Panc1 (cell line): ENCODE measurements around the gene ATXN3L. TPM values are rescaled to one million over a fixed set of nuclear protein-coding genes. Genes with fewer than 3 reads are reported as not detected.

Experiments used
- ATAC-seq: fragments of 200-7000 bp; cut with Tn5 transposase; 2 replicates; pipeline ENCODE4 v1.9.1; 2020; ENCODE audit warnings: mild to moderate bottlenecking, moderate library complexity
- BruUV-seq: library from RNA; stranded (reverse); fragments of 400-500 nt; replicated peaks from 2 replicates; lab custom pipeline; 2021; lab: Mats Ljungman, UMichigan
- CTCF ChIA-PET: fragments of 300-600 bp; sonication (Branson Sonifier 250); formaldehyde crosslinking; loops from one replicate; lab custom pipeline; 2022; ENCODE audit warnings: antibody characterized with exemption; lab: Charles Lee
- POLR2A ChIA-PET: fragments of 300-600 bp; sonication (Branson Sonifier 250); formaldehyde crosslinking; loops from one replicate; lab custom pipeline; 2022; ENCODE audit warnings: antibody characterized with exemption; lab: Charles Lee
- DNase-seq: peaks from one replicate; pipeline ENCODE4 v3.0.0-alpha.2; 2010; ENCODE audit warnings: low read depth, low spot score
- H3K27ac ChIP-seq: 2 replicates; pipeline ENCODE4 v1.5.1; 2011; ENCODE audit warnings: mild to moderate bottlenecking, low read length, inconsistent platforms
- H3K27me3 ChIP-seq: fragments of 200-500 bp; sonication (Bioruptor generic); 2 replicates; pipeline ENCODE4 v1.6.0; 2014; ENCODE audit warnings: low read length, inconsistent platforms; ENCODE audit not compliant: control insufficient read depth, insufficient read depth
- H3K36me3 ChIP-seq: fragments of 200-500 bp; sonication (Bioruptor generic); 2 replicates; pipeline ENCODE4 v1.5.1; 2014; ENCODE audit warnings: inconsistent platforms, mild to moderate bottlenecking, low read length, moderate library complexity; ENCODE audit not compliant: control insufficient read depth, insufficient read depth
- H3K4me1 ChIP-seq: 2 replicates; pipeline ENCODE4 v1.5.1; 2011; ENCODE audit warnings: inconsistent platforms, mild to moderate bottlenecking, low read length, moderate library complexity; ENCODE audit not compliant: control insufficient read depth, insufficient read depth
- H3K4me3 ChIP-seq, 2 experiments: 2 replicates each; pipeline ENCODE4 v1.5.1; 2011 to 2012; ENCODE audit warnings: low read depth in 2 of 2, low read length in 2 of 2, mild to moderate bottlenecking in 2 of 2, inconsistent platforms in 1 of 2, moderate library complexity in 1 of 2
- H3K9me3 ChIP-seq: fragments of 200-500 bp; sonication (Bioruptor generic); 2 replicates; pipeline ENCODE4 v1.5.1; 2014; ENCODE audit warnings: low read depth, mild to moderate bottlenecking, inconsistent platforms, low read length, moderate library complexity; ENCODE audit not compliant: control insufficient read depth, insufficient read depth
- POLR2AphosphoS5 ChIP-seq: IDR thresholded peaks from 2 replicates; pipeline ENCODE4 v1.6.1; 2012; ENCODE audit warnings: mild to moderate bottlenecking, low read depth, low read length, moderate library complexity
- SIN3A ChIP-seq: IDR thresholded peaks from 2 replicates; pipeline ENCODE4 v1.6.1; 2012; ENCODE audit warnings: low read depth, mild to moderate bottlenecking, low read length, moderate library complexity, borderline replicate concordance; ENCODE audit not compliant: insufficient read depth
- TCF7L2 ChIP-seq: IDR thresholded peaks from 2 replicates; pipeline ENCODE4 v1.6.1; 2011; ENCODE audit warnings: mild to moderate bottlenecking, low read depth, low read length, inconsistent platforms
- in situ Hi-C: cut with HindIII; loops from 2 replicates; pipeline ENCODE4 v1.10.0; 2016; ENCODE audit warnings: low sequenced_read_pairs, low pct_unique_long_range_greater_than_20kb
- intact Hi-C: fragments of 100-400 bp; cut with micrococcal nuclease; formaldehyde crosslinking; loops from one replicate; pipeline ENCODE4 v1.10.0; 2022; ENCODE audit not compliant: unreplicated experiment
- total RNA-seq: library from RNA; stranded (reverse); gene quantifications from one replicate; pipeline ENCODE4 v1.2.1, GENCODE V29; 2021; ENCODE audit not compliant: unreplicated experiment
- TF ChIP-seq, protein P1 (sequence below): fragments of 450-650 bp; IDR thresholded peaks from 2 replicates; pipeline ENCODE4 v1.5.1; 2017; ENCODE audit warnings: mild to moderate bottlenecking
- TF ChIP-seq, protein P2 (sequence below), 2 experiments: IDR thresholded peaks; 2 replicates each; pipeline ENCODE4 v1.6.1; 2011 to 2012; ENCODE audit warnings: low read depth in 2 of 2, control low read depth in 1 of 2, low read length in 1 of 2, mild to moderate bottlenecking in 1 of 2, moderate library complexity in 1 of 2; ENCODE audit not compliant: insufficient read depth in 1 of 2

Gene ATXN3L
- total RNA-seq, 1 experiment from 2014 or later = not detected

GRCh38 chrX:13341491-13342101 is 21.7 kb upstream of the ATXN3L start:
- ATAC-seq (no peak), DNase-seq (no peak)
- TF ChIP-seq, protein P1, sequence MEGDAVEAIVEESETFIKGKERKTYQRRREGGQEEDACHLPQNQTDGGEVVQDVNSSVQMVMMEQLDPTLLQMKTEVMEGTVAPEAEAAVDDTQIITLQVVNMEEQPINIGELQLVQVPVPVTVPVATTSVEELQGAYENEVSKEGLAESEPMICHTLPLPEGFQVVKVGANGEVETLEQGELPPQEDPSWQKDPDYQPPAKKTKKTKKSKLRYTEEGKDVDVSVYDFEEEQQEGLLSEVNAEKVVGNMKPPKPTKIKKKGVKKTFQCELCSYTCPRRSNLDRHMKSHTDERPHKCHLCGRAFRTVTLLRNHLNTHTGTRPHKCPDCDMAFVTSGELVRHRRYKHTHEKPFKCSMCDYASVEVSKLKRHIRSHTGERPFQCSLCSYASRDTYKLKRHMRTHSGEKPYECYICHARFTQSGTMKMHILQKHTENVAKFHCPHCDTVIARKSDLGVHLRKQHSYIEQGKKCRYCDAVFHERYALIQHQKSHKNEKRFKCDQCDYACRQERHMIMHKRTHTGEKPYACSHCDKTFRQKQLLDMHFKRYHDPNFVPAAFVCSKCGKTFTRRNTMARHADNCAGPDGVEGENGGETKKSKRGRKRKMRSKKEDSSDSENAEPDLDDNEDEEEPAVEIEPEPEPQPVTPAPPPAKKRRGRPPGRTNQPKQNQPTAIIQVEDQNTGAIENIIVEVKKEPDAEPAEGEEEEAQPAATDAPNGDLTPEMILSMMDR = peak; percentile 13; the same call in 1 of the 2 replicates
- no peak for TF ChIP-seq SIN3A
- H3K4me3 ChIP-seq = no peak overlapping the region
- H3K36me3 ChIP-seq = no peaks in the 10 kb centered on the region
- H3K4me1 ChIP-seq = no peaks in the 10 kb centered on the region
- no peak overlapping the region for H3K27ac ChIP-seq
- BruUV-seq = no TSS peak
- intact Hi-C loops = no loop called here
- H3K27me3 ChIP-seq = no peaks in the 10 kb centered on the region
- POLR2A ChIA-PET = no interaction called here
- in situ Hi-C loops = no loop called here
- no peaks in the 10 kb centered on the region for H3K9me3 ChIP-seq
- CTCF ChIA-PET = no interaction called here

- no TSS peak for BruUV-seq
- H3K27ac ChIP-seq = no peak overlapping the region; the same call in 1 of the 2 replicates
- H3K9me3 ChIP-seq = no peaks in the 10 kb centered on the region
- ChIA-PET POLR2A (no interaction called here), CTCF (no interaction called here)
- H3K27me3 ChIP-seq = no peaks in the 10 kb centered on the region
- no peak for TF ChIP-seq POLR2AphosphoS5
- TF ChIP-seq, protein P2, sequence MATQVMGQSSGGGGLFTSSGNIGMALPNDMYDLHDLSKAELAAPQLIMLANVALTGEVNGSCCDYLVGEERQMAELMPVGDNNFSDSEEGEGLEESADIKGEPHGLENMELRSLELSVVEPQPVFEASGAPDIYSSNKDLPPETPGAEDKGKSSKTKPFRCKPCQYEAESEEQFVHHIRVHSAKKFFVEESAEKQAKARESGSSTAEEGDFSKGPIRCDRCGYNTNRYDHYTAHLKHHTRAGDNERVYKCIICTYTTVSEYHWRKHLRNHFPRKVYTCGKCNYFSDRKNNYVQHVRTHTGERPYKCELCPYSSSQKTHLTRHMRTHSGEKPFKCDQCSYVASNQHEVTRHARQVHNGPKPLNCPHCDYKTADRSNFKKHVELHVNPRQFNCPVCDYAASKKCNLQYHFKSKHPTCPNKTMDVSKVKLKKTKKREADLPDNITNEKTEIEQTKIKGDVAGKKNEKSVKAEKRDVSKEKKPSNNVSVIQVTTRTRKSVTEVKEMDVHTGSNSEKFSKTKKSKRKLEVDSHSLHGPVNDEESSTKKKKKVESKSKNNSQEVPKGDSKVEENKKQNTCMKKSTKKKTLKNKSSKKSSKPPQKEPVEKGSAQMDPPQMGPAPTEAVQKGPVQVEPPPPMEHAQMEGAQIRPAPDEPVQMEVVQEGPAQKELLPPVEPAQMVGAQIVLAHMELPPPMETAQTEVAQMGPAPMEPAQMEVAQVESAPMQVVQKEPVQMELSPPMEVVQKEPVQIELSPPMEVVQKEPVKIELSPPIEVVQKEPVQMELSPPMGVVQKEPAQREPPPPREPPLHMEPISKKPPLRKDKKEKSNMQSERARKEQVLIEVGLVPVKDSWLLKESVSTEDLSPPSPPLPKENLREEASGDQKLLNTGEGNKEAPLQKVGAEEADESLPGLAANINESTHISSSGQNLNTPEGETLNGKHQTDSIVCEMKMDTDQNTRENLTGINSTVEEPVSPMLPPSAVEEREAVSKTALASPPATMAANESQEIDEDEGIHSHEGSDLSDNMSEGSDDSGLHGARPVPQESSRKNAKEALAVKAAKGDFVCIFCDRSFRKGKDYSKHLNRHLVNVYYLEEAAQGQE (IDR thresholded peaks at IDR 0.05; ENCODE audit: insufficient read depth in 1 of 2, low read depth in 2 of 2, low read length in 1 of 2) = no peak
- no peak for TF ChIP-seq SIN3A
- TF ChIP-seq TCF7L2 = no peak
- TF ChIP-seq, protein P1 = no peak
- in situ Hi-C loops = no loop called here
- no peak overlapping the region for H3K4me3 ChIP-seq
- DNase-seq (no peak), ATAC-seq (no peak)
- H3K4me1 ChIP-seq = no peaks in the 10 kb centered on the region
- intact Hi-C loops = no loop called here
- H3K36me3 ChIP-seq = no peaks in the 10 kb centered on the region
Measured at GRCh38 chrX:13340182-13340791, 20.4 kb upstream of the ATXN3L start.
